PC-3 (cell line): Measurements from ENCODE around the gene ALDH3A2. TPM values are rescaled to one million over a fixed set of nuclear protein-coding genes. Genes with fewer than 3 reads are reported as not detected.

Experiments used
- ATAC-seq: fragments of 200-7000 bp; cut with Tn5 transposase; 2 replicates; pipeline ENCODE4 v1.9.1; 2020; ENCODE audit warnings: mild to moderate bottlenecking, moderate library complexity
- BruUV-seq: library from RNA; stranded (reverse); fragments of 400-500 nt; replicated peaks from 2 replicates; lab custom pipeline; 2021; lab: Mats Ljungman, UMichigan
- CTCF ChIA-PET: fragments of 300-600 bp; sonication (Branson Sonifier 250); formaldehyde crosslinking; loops from one replicate; lab custom pipeline; 2022; ENCODE audit warnings: antibody characterized with exemption; lab: Charles Lee
- POLR2A ChIA-PET: fragments of 300-600 bp; sonication (Branson Sonifier 250); formaldehyde crosslinking; loops from one replicate; lab custom pipeline; 2022; ENCODE audit warnings: antibody characterized with exemption; ENCODE audit not compliant: unreplicated experiment; lab: Charles Lee
- DNase-seq: peaks from one replicate; pipeline ENCODE4 v3.0.0-alpha.2; 2015
- H2AFZ ChIP-seq: fragments of 300-600 bp; sonication (generic); 2 replicates; pipeline ENCODE4 v1.6.0; 2016; ENCODE audit warnings: antibody characterized with exemption, low read length
- H3F3A ChIP-seq: fragments of 300-600 bp; sonication (generic); one replicate; pipeline ENCODE4 v1.6.0; 2017; ENCODE audit warnings: antibody characterized with exemption, low read length, control low read depth, mild to moderate bottlenecking; ENCODE audit not compliant: unreplicated experiment
- H3K27ac ChIP-seq: fragments of 300-600 bp; sonication (generic); 2 replicates; pipeline ENCODE4 v1.5.1; 2016; ENCODE audit warnings: mild to moderate bottlenecking, low read length
- H3K27me3 ChIP-seq: fragments of 300-600 bp; sonication (generic); 2 replicates; pipeline ENCODE4 v1.6.1; 2016; ENCODE audit warnings: low read length, mixed read lengths
- H3K36me3 ChIP-seq: fragments of 300-600 bp; sonication (generic); 2 replicates; pipeline ENCODE4 v1.6.1; 2016; ENCODE audit warnings: low read depth, mixed run types, low read length, mixed read lengths
- H3K4me1 ChIP-seq: fragments of 300-600 bp; sonication (generic); 2 replicates; pipeline ENCODE4 v1.5.1; 2016; ENCODE audit warnings: low read length; ENCODE audit not compliant: insufficient read depth
- H3K4me2 ChIP-seq: fragments of 300-600 bp; sonication (generic); 2 replicates; pipeline ENCODE4 v1.6.0; 2016; ENCODE audit warnings: low read length
- H3K4me3 ChIP-seq: fragments of 300-600 bp; sonication (generic); 2 replicates; pipeline ENCODE4 v1.5.1; 2016; ENCODE audit warnings: mild to moderate bottlenecking, low read length, mixed read lengths
- H3K79me2 ChIP-seq: fragments of 300-600 bp; sonication (generic); 2 replicates; pipeline ENCODE4 v1.6.1; 2017; ENCODE audit warnings: low read length, mixed read lengths
- H3K9ac ChIP-seq: fragments of 300-600 bp; sonication (generic); 2 replicates; pipeline ENCODE4 v1.6.0; 2016; ENCODE audit warnings: mild to moderate bottlenecking, low read length
- H3K9me2 ChIP-seq: fragments of 300-600 bp; sonication (generic); replicated peaks from 2 replicates; pipeline ENCODE4 v1.6.1; 2016; ENCODE audit warnings: mixed run types, low read length, mixed read lengths
- H3K9me3 ChIP-seq: fragments of 300-600 bp; sonication (generic); 2 replicates; pipeline ENCODE4 v1.6.1; 2016; ENCODE audit warnings: low read length, mixed read lengths
- H4K20me1 ChIP-seq: fragments of 300-600 bp; sonication (generic); 2 replicates; pipeline ENCODE4 v1.6.1; 2016; ENCODE audit warnings: low read length, mixed read lengths
- EZH2 ChIP-seq: fragments of 300-600 bp; sonication (generic); IDR thresholded peaks from one replicate; pipeline ENCODE4 v1.6.1; 2017; ENCODE audit warnings: antibody characterized with exemption, mild to moderate bottlenecking, low read length; ENCODE audit not compliant: unreplicated experiment
- EZH2phosphoT487 ChIP-seq: fragments of 300-600 bp; sonication (generic); IDR thresholded peaks from 2 replicates; pipeline ENCODE4 v1.6.1; 2018; ENCODE audit warnings: mild to moderate bottlenecking, antibody characterized with exemption, low read length, borderline replicate concordance
- intact Hi-C: fragments of 100-400 bp; cut with micrococcal nuclease; formaldehyde crosslinking; loops from 2 replicates; pipeline ENCODE4 v1.9.0; 2023
- total RNA-seq: library from RNA; depleted of rRNA; stranded (reverse); fragments of >200 nt; gene quantifications from 2 replicates; pipeline ENCODE4 v1.2.3, GENCODE V29; 2014
- TF ChIP-seq, protein P1 (sequence below): fragments of 300-600 bp; sonication (generic); conservative IDR thresholded peaks from 2 replicates; pipeline ENCODE4 v1.5.1; 2017; ENCODE audit warnings: antibody characterized with exemption, low read depth, mild to moderate bottlenecking, low read length

ALDH3A2 gene
- total RNA-seq, 1 experiment from 2014 or later: 125 TPM

DNA sequence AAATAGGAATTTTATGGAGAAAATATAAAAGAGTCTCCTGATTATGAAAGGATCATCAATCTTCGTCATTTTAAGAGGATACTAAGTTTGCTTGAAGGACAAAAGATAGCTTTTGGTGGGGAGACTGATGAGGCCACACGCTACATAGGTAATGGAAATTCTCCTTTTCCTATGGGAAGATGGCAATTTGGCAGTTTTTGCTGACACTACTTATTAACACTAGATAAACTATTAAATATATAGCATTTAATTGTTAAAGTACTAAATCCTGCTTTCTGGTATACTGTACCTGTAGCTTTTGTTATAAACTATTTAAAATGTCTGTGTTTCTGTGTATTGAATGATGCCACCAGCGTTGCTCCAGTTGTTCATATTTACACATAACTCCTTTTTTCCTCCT is 12.6 kb downstream of the ALDH3A2 start:
- Histone ChIP-seq H3K4me1 (peaks cover 35% of the 10 kb centered on the region), H3K4me2 (peak overlapping the region; percentile 45), H3K27ac (peak overlapping the region; percentile 54; the same call in 1 of the 2 replicates), H3F3A (no peaks in the 10 kb centered on the region), H3K9me3 (no peaks in the 10 kb centered on the region), H3K27me3 (no peaks in the 10 kb centered on the region), H3K79me2 (peaks cover 26% of the 10 kb centered on the region), H3K9ac (no peak overlapping the region), H3K9me2 (no peaks in the 10 kb centered on the region), H3K36me3 (peaks cover 70% of the 10 kb centered on the region), H3K4me3 (no peak overlapping the region), H2AFZ (no peak overlapping the region), H4K20me1 (0 out of 2 replicates have a peak, but pooled peaks cover 4% of the 10 kb centered on the region)
- DNase-seq: no peak
- ChIA-PET POLR2A (no interaction called here), CTCF (no interaction called here)
- intact Hi-C loops: no loop called here
- no TSS peak for BruUV-seq
- TF ChIP-seq EZH2: no peak
- TF ChIP-seq, protein P1, sequence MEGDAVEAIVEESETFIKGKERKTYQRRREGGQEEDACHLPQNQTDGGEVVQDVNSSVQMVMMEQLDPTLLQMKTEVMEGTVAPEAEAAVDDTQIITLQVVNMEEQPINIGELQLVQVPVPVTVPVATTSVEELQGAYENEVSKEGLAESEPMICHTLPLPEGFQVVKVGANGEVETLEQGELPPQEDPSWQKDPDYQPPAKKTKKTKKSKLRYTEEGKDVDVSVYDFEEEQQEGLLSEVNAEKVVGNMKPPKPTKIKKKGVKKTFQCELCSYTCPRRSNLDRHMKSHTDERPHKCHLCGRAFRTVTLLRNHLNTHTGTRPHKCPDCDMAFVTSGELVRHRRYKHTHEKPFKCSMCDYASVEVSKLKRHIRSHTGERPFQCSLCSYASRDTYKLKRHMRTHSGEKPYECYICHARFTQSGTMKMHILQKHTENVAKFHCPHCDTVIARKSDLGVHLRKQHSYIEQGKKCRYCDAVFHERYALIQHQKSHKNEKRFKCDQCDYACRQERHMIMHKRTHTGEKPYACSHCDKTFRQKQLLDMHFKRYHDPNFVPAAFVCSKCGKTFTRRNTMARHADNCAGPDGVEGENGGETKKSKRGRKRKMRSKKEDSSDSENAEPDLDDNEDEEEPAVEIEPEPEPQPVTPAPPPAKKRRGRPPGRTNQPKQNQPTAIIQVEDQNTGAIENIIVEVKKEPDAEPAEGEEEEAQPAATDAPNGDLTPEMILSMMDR: no peak
- no peak for TF ChIP-seq EZH2phosphoT487
- ATAC-seq: no peak

DNA sequence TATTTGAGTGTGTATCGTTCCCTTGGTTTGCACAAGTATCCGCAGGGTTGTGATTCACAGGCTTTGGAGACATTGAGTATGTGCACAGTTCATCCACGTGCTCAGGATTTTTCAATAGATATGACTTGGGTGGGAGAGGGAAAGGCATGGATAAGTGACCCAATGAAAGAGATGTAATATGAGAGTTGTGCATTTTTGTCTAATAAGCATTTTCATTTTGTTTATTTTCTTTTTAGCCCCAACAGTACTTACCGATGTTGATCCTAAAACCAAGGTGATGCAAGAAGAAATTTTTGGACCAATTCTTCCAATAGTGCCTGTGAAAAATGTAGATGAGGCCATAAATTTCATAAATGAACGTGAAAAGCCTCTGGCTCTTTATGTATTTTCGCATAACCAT is 14.5 kb downstream of the ALDH3A2 start:
- H3K27ac ChIP-seq: no peak overlapping the region
- ATAC-seq (no peak), DNase-seq (no peak)
- no peaks in the 10 kb centered on the region for H3F3A ChIP-seq
- TF ChIP-seq EZH2phosphoT487 (no peak), EZH2 (no peak)
- TF ChIP-seq, protein P1: no peak
- peaks cover 20% of the 10 kb centered on the region for H3K4me1 ChIP-seq
- H4K20me1 ChIP-seq: no peaks in the 10 kb centered on the region
- no peaks in the 10 kb centered on the region for H3K27me3 ChIP-seq
- no peak overlapping the region for H3K4me2 ChIP-seq
- no TSS peak for BruUV-seq
- ChIA-PET CTCF (no interaction called here), POLR2A (no interaction called here)
- H3K36me3 ChIP-seq: peaks cover 54% of the 10 kb centered on the region
- no peak overlapping the region for H2AFZ ChIP-seq
- intact Hi-C loops: no loop called here
- H3K9ac ChIP-seq: no peak overlapping the region
- no peak overlapping the region for H3K4me3 ChIP-seq
- H3K9me2 ChIP-seq: no peaks in the 10 kb centered on the region
- H3K79me2 ChIP-seq: peaks cover 12% of the 10 kb centered on the region
- no peaks in the 10 kb centered on the region for H3K9me3 ChIP-seq

DNA sequence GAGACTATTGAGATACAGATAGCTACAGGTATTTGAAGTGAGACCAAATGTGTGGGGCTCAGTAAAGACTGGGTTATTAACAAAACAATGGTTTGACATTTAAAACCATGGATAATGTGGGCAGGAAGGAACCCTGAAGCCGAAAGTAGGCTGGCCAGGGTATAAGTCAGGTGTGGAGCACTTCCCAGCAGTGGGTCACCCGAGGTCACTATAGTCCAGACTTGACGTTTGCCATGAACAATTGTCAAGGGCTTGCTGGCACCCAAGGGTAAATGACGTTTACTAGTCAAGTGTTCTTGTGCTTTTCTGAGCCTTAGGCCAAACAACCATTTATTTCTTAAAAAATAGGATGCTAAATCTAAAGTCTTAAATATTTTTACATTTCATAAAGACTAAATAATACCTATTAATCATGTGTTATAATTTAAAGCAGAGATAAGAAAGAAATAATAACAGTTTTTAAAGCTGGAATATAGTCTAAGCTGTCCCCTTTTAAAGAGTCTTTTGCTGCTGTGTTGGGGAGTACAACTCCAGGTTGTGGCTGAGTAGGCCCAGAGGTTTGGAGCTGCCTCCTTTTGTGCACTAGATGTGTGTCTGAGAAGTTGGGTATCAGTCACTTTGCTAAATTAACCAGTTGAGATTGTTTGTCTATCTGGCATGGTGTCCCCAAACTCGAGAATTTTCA is 15.7 kb downstream of the ALDH3A2 start:
- H3K4me1 ChIP-seq: peaks cover 18% of the 10 kb centered on the region
- peaks cover 11% of the 10 kb centered on the region for H3K79me2 ChIP-seq
- H3F3A ChIP-seq: no peaks in the 10 kb centered on the region
- H4K20me1 ChIP-seq: no peaks in the 10 kb centered on the region
- H2AFZ ChIP-seq: no peak overlapping the region
- no peaks in the 10 kb centered on the region for H3K9me2 ChIP-seq
- intact Hi-C loops: no loop called here
- no peak overlapping the region for H3K4me2 ChIP-seq
- no TSS peak for BruUV-seq
- H3K27ac ChIP-seq: no peak overlapping the region
- no peak for DNase-seq
- ATAC-seq: no peak
- ChIA-PET CTCF (no interaction called here), POLR2A (interaction anchor here (0.6 kb wide), 1 partner anchor 24 kb away, joined by 4 read pairs; no protein-coding TSS in a partner anchor)
- H3K4me3 ChIP-seq: no peak overlapping the region
- peaks cover 43% of the 10 kb centered on the region for H3K36me3 ChIP-seq
- H3K9me3 ChIP-seq: no peaks in the 10 kb centered on the region
- TF ChIP-seq EZH2phosphoT487: no peak
- no peak for TF ChIP-seq EZH2
- TF ChIP-seq, protein P1: no peak
- H3K27me3 ChIP-seq: no peaks in the 10 kb centered on the region
- no peak overlapping the region for H3K9ac ChIP-seq
